Endothelial cell of umbilical vein (primary cell): Measurements from ENCODE around the gene FSD2. TPM values are rescaled to one million over a fixed set of nuclear protein-coding genes. Genes with fewer than 3 reads are reported as not detected.

ENCODE experiments used
- BruUV-seq: library from RNA; stranded (reverse); fragments of 400-500 nt; replicated peaks from 2 replicates; lab custom pipeline; 2021; lab: Mats Ljungman, UMichigan
- CTCF ChIA-PET: fragments of 300-600, 350-600 bp; sonication (Branson Sonifier 250); formaldehyde crosslinking; loops from one replicate; lab custom pipeline; 2021; ENCODE audit warnings: antibody characterized with exemption, inconsistent platforms; lab: Charles Lee
- POLR2A ChIA-PET: fragments of 300-600, 350-600 bp; sonication (Branson Sonifier 250); formaldehyde crosslinking; loops from one replicate; lab custom pipeline; 2021; ENCODE audit warnings: antibody characterized with exemption, inconsistent platforms; lab: Charles Lee
- DNase-seq: peaks from one replicate; pipeline ENCODE4 v3.0.0-alpha.2; 2011; ENCODE audit warnings: low read depth, low spot score
- FAIRE-seq: peaks from 2 replicates; lab custom pipeline; 2011; peaks lifted over from hg19 to GRCh38; lab: Jason Lieb, UNC
- H2AFZ ChIP-seq: 2 replicates; pipeline ENCODE4 v1.6.0; 2012; ENCODE audit warnings: low read depth, low read length, control low read depth, inconsistent platforms
- H3K27ac ChIP-seq: 2 replicates; pipeline ENCODE4 v1.5.1; 2011; ENCODE audit warnings: low read depth, mild to moderate bottlenecking, control low read depth, low read length, moderate library complexity; ENCODE audit not compliant: insufficient read depth
- H3K27me3 ChIP-seq, 2 experiments: 2 replicates each; pipeline versions ENCODE4 v1.6.0 to v1.6.1; 2011; ENCODE audit warnings: low read length in 2 of 2, mixed read lengths in 1 of 2; ENCODE audit not compliant: control insufficient read depth in 2 of 2, insufficient read depth in 2 of 2
- H3K36me3 ChIP-seq, 2 experiments: 2 replicates in 1 of 2; 3 replicates in 1 of 2; pipeline ENCODE4 v1.5.1; 2011; ENCODE audit warnings: low read length in 2 of 2, mild to moderate bottlenecking in 1 of 2, moderate library complexity in 1 of 2; ENCODE audit not compliant: control insufficient read depth in 2 of 2, insufficient read depth in 2 of 2; ENCODE audit errors: extremely low read depth in 1 of 2
- H3K4me1 ChIP-seq: 3 replicates; pipeline ENCODE4 v1.5.1; 2011; ENCODE audit warnings: mild to moderate bottlenecking, low read length; ENCODE audit not compliant: control insufficient read depth, insufficient read depth; ENCODE audit errors: extremely low read depth
- H3K4me2 ChIP-seq: 2 replicates; pipeline ENCODE4 v1.6.1; 2011; ENCODE audit warnings: low read length, control low read depth, mixed read lengths; ENCODE audit not compliant: insufficient read depth
- H3K4me3 ChIP-seq, 3 experiments: fragments of 200-600 bp in 1 of 3; sonication (generic), shearing (Covaris generic) in 1 of 3; replicated peaks in 1 of 3; 2 replicates each; pipeline ENCODE4 v1.5.1; 2011 to 2016; ENCODE audit warnings: control low read depth in 3 of 3, low read length in 3 of 3, mild to moderate bottlenecking in 2 of 3, inconsistent platforms in 1 of 3, low read depth in 1 of 3, moderate library complexity in 1 of 3; ENCODE audit not compliant: insufficient read depth in 1 of 3
- H3K79me2 ChIP-seq: 2 replicates; pipeline ENCODE4 v1.6.0; 2012; ENCODE audit warnings: low read length, inconsistent platforms; ENCODE audit not compliant: control insufficient read depth, insufficient read depth
- H3K9ac ChIP-seq: replicated peaks from 2 replicates; pipeline ENCODE3; 2011; ENCODE audit warnings: low read length, control low read depth; ENCODE audit not compliant: insufficient read depth; ENCODE audit errors: extremely low read depth
- H3K9me1 ChIP-seq: replicated peaks from 3 replicates; pipeline ENCODE4 v1.6.0; 2011; ENCODE audit warnings: mild to moderate bottlenecking, low read length; ENCODE audit not compliant: control insufficient read depth, insufficient read depth; ENCODE audit errors: extremely low read depth
- H3K9me3 ChIP-seq: replicated peaks from 2 replicates; pipeline ENCODE4 v1.5.1; 2012; ENCODE audit warnings: low read length, inconsistent platforms; ENCODE audit not compliant: control insufficient read depth, insufficient read depth
- H4K20me1 ChIP-seq: replicated peaks from 2 replicates; pipeline ENCODE3; 2011; ENCODE audit warnings: mild to moderate bottlenecking, low read length; ENCODE audit not compliant: control insufficient read depth, insufficient read depth; ENCODE audit errors: extremely low read depth
- EZH2 ChIP-seq: IDR thresholded peaks from 2 replicates; pipeline ENCODE4 v1.6.1; 2012; ENCODE audit warnings: borderline replicate concordance, low read depth, mild to moderate bottlenecking, moderate library complexity, low read length, inconsistent platforms; ENCODE audit not compliant: severe bottlenecking
- FOS ChIP-seq: IDR thresholded peaks from 2 replicates; pipeline ENCODE4 v1.6.1; 2011; ENCODE audit warnings: mild to moderate bottlenecking, low read length, moderate library complexity, borderline replicate concordance; ENCODE audit not compliant: insufficient read depth
- GATA2 ChIP-seq: IDR thresholded peaks from 2 replicates; pipeline ENCODE4 v1.7.0; 2011; ENCODE audit warnings: low read depth, mild to moderate bottlenecking, moderate library complexity, mixed read lengths, low read length; ENCODE audit not compliant: insufficient read length, insufficient read depth
- JUN ChIP-seq: IDR thresholded peaks from 2 replicates; pipeline ENCODE4 v1.6.1; 2011; ENCODE audit warnings: borderline replicate concordance, low read depth; ENCODE audit not compliant: insufficient read length, insufficient read depth
- MYC ChIP-seq: IDR thresholded peaks from one replicate; pipeline ENCODE4 v1.6.1; 2011; ENCODE audit warnings: mild to moderate bottlenecking, low read depth, low read length
- POLR2A ChIP-seq: IDR thresholded peaks from 2 replicates; pipeline ENCODE4 v1.6.1; 2012; ENCODE audit warnings: low read depth, mild to moderate bottlenecking, control low read depth, low read length
- POLR2AphosphoS5 ChIP-seq: IDR thresholded peaks from 2 replicates; pipeline ENCODE4 v1.6.1; 2012; ENCODE audit warnings: low read depth, mild to moderate bottlenecking, control low read depth, low read length, moderate library complexity; ENCODE audit not compliant: insufficient read depth
- dilution Hi-C: fragments of 300-500 bp; cut with MboI; formaldehyde crosslinking; loops from one replicate; pipeline ENCODE4 v1.15.0; 2019; ENCODE audit warnings: low sequenced_read_pairs; ENCODE audit not compliant: extremely low pct_ligation_motif_present
- intact Hi-C: fragments of 100-400 bp; cut with micrococcal nuclease; formaldehyde crosslinking; loops from one replicate; pipeline ENCODE4 v1.10.0; 2022
- polyA plus RNA-seq, 4 experiments: library from polyadenylated mRNA; depleted of rRNA in 3 of 4; stranded (reverse) in 3 of 4; unstranded in 1 of 4; fragments of >200 nt; gene quantifications; 2 replicates each; pipeline versions ENCODE4 v1.2.1 to v1.2.3, GENCODE V29; 2011 to 2012; ENCODE audit warnings: missing spikeins in 1 of 4
- total RNA-seq: library from RNA; stranded (reverse); gene quantifications from 2 replicates; pipeline ENCODE4 v1.2.3, GENCODE V29; 2021
- TF ChIP-seq, protein P1 (sequence below): IDR thresholded peaks from 2 replicates; pipeline ENCODE4 v1.6.1; 2011; ENCODE audit not compliant: insufficient read depth, insufficient read length
- TF ChIP-seq, protein P2 (sequence below), 2 donors: IDR thresholded peaks; 1 replicate in 1 of 2; 2 replicates in 1 of 2; pipeline ENCODE4 v1.5.1; 2011; ENCODE audit warnings: low read length in 2 of 2, mild to moderate bottlenecking in 2 of 2, moderate library complexity in 2 of 2, control low read depth in 1 of 2, inconsistent platforms in 1 of 2, low read depth in 1 of 2; ENCODE audit not compliant: insufficient read depth in 1 of 2; ENCODE audit errors: extremely low read depth in 1 of 2

The FSD2 gene
- total and polyA plus RNA-seq, 2 donors (not counting 3 experiments of a cell fraction or from before 2014, with no cell fraction given) = not detected

DNA sequence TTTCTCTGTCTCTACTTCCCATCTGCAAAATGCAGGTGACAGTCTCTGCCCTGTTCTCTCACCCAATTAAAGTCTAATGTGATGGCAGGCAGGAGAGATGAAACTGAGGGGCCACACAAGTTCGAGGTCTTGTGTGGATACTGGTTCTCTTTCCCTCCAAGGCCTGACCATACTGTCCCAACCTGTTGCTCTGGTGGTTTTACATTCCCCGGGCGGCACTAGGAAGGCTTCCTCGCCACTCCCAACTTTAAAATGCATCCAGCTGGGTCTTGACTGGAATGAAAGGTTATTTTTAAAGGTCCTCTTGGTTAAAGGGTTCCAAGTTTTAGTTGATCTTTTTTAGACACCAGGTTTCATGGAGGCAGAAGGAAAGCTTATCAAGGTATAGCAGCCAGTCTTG is 40.8 kb upstream of the FSD2 start:
- intact Hi-C loops (loop anchor here (10.0 kb wide), 1 partner anchor 108 kb away; the partner anchor contains the start of gene HOMER2), dilution Hi-C loops (no loop called here)
- H3K9me1 ChIP-seq = no peaks in the 10 kb centered on the region
- H3K36me3 ChIP-seq = no peaks in the 10 kb centered on the region
- BruUV-seq = no TSS peak
- H3K9me3 ChIP-seq = no peaks in the 10 kb centered on the region
- no peaks in the 10 kb centered on the region for H3K4me1 ChIP-seq
- no peak overlapping the region for H2AFZ ChIP-seq
- ChIA-PET POLR2A (no interaction called here), CTCF (no interaction called here)
- no peaks in the 10 kb centered on the region for H4K20me1 ChIP-seq
- no peak overlapping the region for H3K9ac ChIP-seq
- no peak for FAIRE-seq
- peaks cover 0 to 5% of the 10 kb centered on the region in 2 experiments for H3K27me3 ChIP-seq
- no peak overlapping the region for H3K27ac ChIP-seq
- no peak overlapping the region for H3K4me3 ChIP-seq
- TF ChIP-seq EZH2 (no peak), GATA2 (no peak), POLR2AphosphoS5 (no peak), JUN (no peak), POLR2A (no peak), MYC (no peak), FOS (no peak)
- TF ChIP-seq, protein P1, sequence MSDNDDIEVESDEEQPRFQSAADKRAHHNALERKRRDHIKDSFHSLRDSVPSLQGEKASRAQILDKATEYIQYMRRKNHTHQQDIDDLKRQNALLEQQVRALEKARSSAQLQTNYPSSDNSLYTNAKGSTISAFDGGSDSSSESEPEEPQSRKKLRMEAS = no peak
- TF ChIP-seq, protein P2, sequence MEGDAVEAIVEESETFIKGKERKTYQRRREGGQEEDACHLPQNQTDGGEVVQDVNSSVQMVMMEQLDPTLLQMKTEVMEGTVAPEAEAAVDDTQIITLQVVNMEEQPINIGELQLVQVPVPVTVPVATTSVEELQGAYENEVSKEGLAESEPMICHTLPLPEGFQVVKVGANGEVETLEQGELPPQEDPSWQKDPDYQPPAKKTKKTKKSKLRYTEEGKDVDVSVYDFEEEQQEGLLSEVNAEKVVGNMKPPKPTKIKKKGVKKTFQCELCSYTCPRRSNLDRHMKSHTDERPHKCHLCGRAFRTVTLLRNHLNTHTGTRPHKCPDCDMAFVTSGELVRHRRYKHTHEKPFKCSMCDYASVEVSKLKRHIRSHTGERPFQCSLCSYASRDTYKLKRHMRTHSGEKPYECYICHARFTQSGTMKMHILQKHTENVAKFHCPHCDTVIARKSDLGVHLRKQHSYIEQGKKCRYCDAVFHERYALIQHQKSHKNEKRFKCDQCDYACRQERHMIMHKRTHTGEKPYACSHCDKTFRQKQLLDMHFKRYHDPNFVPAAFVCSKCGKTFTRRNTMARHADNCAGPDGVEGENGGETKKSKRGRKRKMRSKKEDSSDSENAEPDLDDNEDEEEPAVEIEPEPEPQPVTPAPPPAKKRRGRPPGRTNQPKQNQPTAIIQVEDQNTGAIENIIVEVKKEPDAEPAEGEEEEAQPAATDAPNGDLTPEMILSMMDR (IDR thresholded peaks at IDR 0.05; ENCODE audit: extremely low read depth in 1 of 2, insufficient read depth in 1 of 2, low read depth in 1 of 2, low read length in 2 of 2) = no peak
- no peak overlapping the region for H3K4me2 ChIP-seq
- no peaks in the 10 kb centered on the region for H3K79me2 ChIP-seq
- no peak for DNase-seq
